HCT116 (cell line): Measurements from ENCODE around the gene CDC42SE1. TPM values are rescaled to one million over a fixed set of nuclear protein-coding genes. Genes with fewer than 3 reads are reported as not detected.

Source experiments
- CBX3 ChIP-seq: IDR thresholded peaks from 2 replicates; pipeline ENCODE4 v1.6.1; 2012; ENCODE audit warnings: low read depth
- CEBPB ChIP-seq: IDR thresholded peaks from 2 replicates; pipeline ENCODE4 v1.6.1; 2012; ENCODE audit warnings: low read depth
- CTCF ChIP-seq, 3 experiments: fragments of 200-600 bp in 1 of 3; sonication (generic) in 1 of 3; IDR thresholded peaks in 2 of 3; conservative IDR thresholded peaks in 1 of 3; 2 replicates each; pipeline ENCODE4 v1.5.1; 2012 to 2017; ENCODE audit warnings: low read depth in 2 of 3, low read length in 2 of 3, antibody characterized with exemption in 1 of 3, borderline replicate concordance in 1 of 3, control low read depth in 1 of 3, mild to moderate bottlenecking in 1 of 3, mixed read lengths in 1 of 3, mixed run types in 1 of 3, moderate library complexity in 1 of 3; ENCODE audit not compliant: insufficient read depth in 1 of 3
- EZH2phosphoT487 ChIP-seq: fragments of 200-600 bp; IDR thresholded peaks from 2 replicates; pipeline ENCODE4 v1.6.1; 2018; ENCODE audit warnings: antibody characterized with exemption, borderline replicate concordance
- FOSL1 ChIP-seq: IDR thresholded peaks from 2 replicates; pipeline ENCODE4 v1.6.1; 2012; ENCODE audit warnings: low read depth
- POLR2A ChIP-seq: IDR thresholded peaks from 2 replicates; pipeline ENCODE4 v1.7.0; 2011; ENCODE audit warnings: borderline replicate concordance; ENCODE audit not compliant: insufficient read depth, insufficient read length; ENCODE audit errors: extremely low read depth
- REST ChIP-seq: IDR thresholded peaks from 2 replicates; pipeline ENCODE4 v1.6.1; 2012; ENCODE audit warnings: low read depth
- SIN3A ChIP-seq: IDR thresholded peaks from 2 replicates; pipeline ENCODE4 v1.6.1; 2012; ENCODE audit warnings: low read depth
- SRF ChIP-seq: IDR thresholded peaks from 2 replicates; pipeline ENCODE4 v1.6.1; 2012; ENCODE audit warnings: low read depth
- TCF7L2 ChIP-seq: IDR thresholded peaks from 2 replicates; pipeline ENCODE4 v1.7.0; 2011; ENCODE audit warnings: borderline replicate concordance, inconsistent platforms; ENCODE audit not compliant: insufficient read depth, insufficient read length; ENCODE audit errors: extremely low read depth
- ZBTB33 ChIP-seq: IDR thresholded peaks from 2 replicates; pipeline ENCODE4 v1.6.1; 2011; ENCODE audit warnings: mild to moderate bottlenecking, low read length, moderate library complexity; ENCODE audit not compliant: insufficient replicate concordance; ENCODE audit errors: extremely low read depth
- ZNF274 ChIP-seq: fragments of 200-500 bp; sonication (Bioruptor generic); IDR thresholded peaks from 2 replicates; pipeline ENCODE4 v1.6.1; 2014; ENCODE audit warnings: mild to moderate bottlenecking, low read depth, low read length, inconsistent platforms
- total RNA-seq: library from RNA; stranded (reverse); gene quantifications from one replicate; pipeline ENCODE4 v1.2.1, GENCODE V29; 2021; ENCODE audit not compliant: unreplicated experiment

CDC42SE1 gene
- total RNA-seq, 1 experiment from 2014 or later = 50.5 TPM

GRCh38 chr1:151070474-151071276, 11.3 kb upstream of the CDC42SE1 start, which contains the start of gene GABPB2 (continued):
- TF ChIP-seq CTCF (IDR thresholded peaks at IDR 0.05 in 2 of 3, conservative IDR thresholded peaks at IDR 0.05 in 1 of 3; ENCODE audit: borderline replicate concordance in 1 of 3, insufficient read depth in 1 of 3, low read depth in 2 of 3, low read length in 2 of 3) (peak; percentile 50 to 89 (median 87); a peak in 5 of 6 replicates), POLR2A (peak; percentile 92), FOSL1 (0 out of 2 replicates have a peak, but pooled peaks have one; percentile 11), REST (no peak), SRF (no peak), ZBTB33 (no peak), SIN3A (peak; percentile 68; the same call in 1 of the 2 replicates), TCF7L2 (peak; percentile 42), ZNF274 (no peak), EZH2phosphoT487 (no peak), CEBPB (peak; percentile 68; the same call in 1 of the 2 replicates), CBX3 (peak; percentile 96)
